ENCODE measurements around the gene TOR2A. TPM values are rescaled to one million over a fixed set of nuclear protein-coding genes. Genes with fewer than 3 reads are reported as not detected.

Gene TOR2A
- total RNA-seq, 1 experiment from 2014 or later, result 13.2 TPM

DNA sequence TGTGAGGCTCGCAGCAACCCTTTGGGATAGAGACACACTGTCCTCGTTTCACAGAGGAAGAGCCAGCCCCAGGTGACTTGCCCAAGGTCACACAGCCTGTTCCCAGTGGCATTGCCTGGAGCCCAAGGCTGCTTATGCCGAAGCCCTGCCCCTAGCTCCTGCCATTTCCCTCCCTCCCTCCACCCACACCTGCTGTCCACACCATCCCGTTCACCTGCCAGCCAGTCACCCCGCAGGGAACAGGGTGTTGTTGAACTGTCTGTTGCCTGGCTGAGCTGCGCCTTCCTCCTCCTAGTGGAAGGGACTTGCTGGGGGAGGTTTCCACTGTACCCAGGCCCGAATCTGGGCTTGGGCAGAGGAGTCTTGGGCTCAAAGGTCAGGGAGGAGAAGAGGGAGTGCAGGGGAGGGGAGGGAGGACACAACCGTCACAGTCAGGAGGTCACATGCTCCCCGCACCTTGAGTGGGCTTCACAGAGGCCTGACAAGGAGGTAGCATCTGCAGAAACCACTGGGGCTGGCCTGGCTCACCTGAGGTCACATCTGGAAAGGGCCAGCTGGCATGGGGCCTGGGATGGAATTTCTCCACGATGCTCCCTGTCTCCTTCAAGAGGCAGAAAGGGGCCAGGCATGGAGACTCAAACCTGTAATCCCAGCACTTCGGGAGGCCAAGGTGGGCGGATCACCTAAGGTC lies 12.9 kb downstream of the TOR2A start:
- H3K36me3 Mint-ChIP-seq (ENCODE audit: insufficient read depth in 1 of 3, low read depth in 3 of 3), result no peaks in the 10 kb centered on the region
- peak overlapping the region in 1 of 3 experiments; percentile 64; a peak in 1 of 7 replicates for H3K27ac Mint-ChIP-seq
- Histone ChIP-seq H3K79me1 (ENCODE audit: insufficient read depth, low read depth, low read length, poor library complexity, severe bottlenecking) (no peaks in the 10 kb centered on the region), H2AFZ (ENCODE audit: low read length) (no peak overlapping the region), H3K27ac (ENCODE audit: insufficient read length, low read depth, low read length) (no peak overlapping the region), H3K9me3 (ENCODE audit: control insufficient read depth, low read depth, low read length) (no peaks in the 10 kb centered on the region), H2AK5ac (ENCODE audit: insufficient read length, low read length) (no peak overlapping the region), H4K91ac (ENCODE audit: insufficient read length, low read depth, low read length) (no peak overlapping the region), H2BK15ac (ENCODE audit: low read depth, low read length) (no peak overlapping the region), H2BK120ac (ENCODE audit: low read depth, low read length, poor library complexity, severe bottlenecking) (no peak overlapping the region), H4K20me1 (ENCODE audit: control insufficient read depth, insufficient read depth, insufficient read length) (no peaks in the 10 kb centered on the region), H3K23me2 (ENCODE audit: insufficient read length, low read depth, low read length, poor library complexity, severe bottlenecking) (no peaks in the 10 kb centered on the region), H3K27me3 (ENCODE audit: insufficient read depth, low read length) (no peaks in the 10 kb centered on the region), H3K9ac (ENCODE audit: extremely low read depth, insufficient read length, low read length) (no peak overlapping the region), H3K23ac (ENCODE audit: insufficient read length, low read depth, low read length) (no peak overlapping the region), H2BK20ac (ENCODE audit: low read depth, low read length, poor library complexity, severe bottlenecking) (no peak overlapping the region), H4K8ac (replicated peaks; ENCODE audit: insufficient read length, low read depth, low read length) (no peak overlapping the region), H2BK5ac (ENCODE audit: insufficient read length, low read length) (no peak overlapping the region), H3K18ac (ENCODE audit: insufficient read length, low read depth, low read length) (no peak overlapping the region), H3K4me1 (ENCODE audit: insufficient read depth, low read length) (no peaks in the 10 kb centered on the region; the same call in 1 of the 2 replicates), H3K56ac (ENCODE audit: insufficient read length, low read depth, low read length) (no peak overlapping the region), H3K79me2 (ENCODE audit: insufficient read depth, low read length) (no peaks in the 10 kb centered on the region), H4K5ac (ENCODE audit: insufficient read length, low read depth, low read length) (no peak overlapping the region), H3T11ph (ENCODE audit: low read length) (no peak overlapping the region), H2BK12ac (ENCODE audit: insufficient read length, low read depth, low read length) (no peak overlapping the region), H3K4me2 (ENCODE audit: insufficient read depth, insufficient read length, low read length) (no peak overlapping the region), H3K4ac (ENCODE audit: low read depth, low read length) (no peak overlapping the region), H3K14ac (ENCODE audit: insufficient read depth, low read length) (no peak overlapping the region)
- TF ChIP-seq, protein P1, sequence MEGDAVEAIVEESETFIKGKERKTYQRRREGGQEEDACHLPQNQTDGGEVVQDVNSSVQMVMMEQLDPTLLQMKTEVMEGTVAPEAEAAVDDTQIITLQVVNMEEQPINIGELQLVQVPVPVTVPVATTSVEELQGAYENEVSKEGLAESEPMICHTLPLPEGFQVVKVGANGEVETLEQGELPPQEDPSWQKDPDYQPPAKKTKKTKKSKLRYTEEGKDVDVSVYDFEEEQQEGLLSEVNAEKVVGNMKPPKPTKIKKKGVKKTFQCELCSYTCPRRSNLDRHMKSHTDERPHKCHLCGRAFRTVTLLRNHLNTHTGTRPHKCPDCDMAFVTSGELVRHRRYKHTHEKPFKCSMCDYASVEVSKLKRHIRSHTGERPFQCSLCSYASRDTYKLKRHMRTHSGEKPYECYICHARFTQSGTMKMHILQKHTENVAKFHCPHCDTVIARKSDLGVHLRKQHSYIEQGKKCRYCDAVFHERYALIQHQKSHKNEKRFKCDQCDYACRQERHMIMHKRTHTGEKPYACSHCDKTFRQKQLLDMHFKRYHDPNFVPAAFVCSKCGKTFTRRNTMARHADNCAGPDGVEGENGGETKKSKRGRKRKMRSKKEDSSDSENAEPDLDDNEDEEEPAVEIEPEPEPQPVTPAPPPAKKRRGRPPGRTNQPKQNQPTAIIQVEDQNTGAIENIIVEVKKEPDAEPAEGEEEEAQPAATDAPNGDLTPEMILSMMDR (conservative IDR thresholded peaks at IDR 0.05), result no peak
- WGBS (ENCODE audit: extremely low coverage, insufficient read length, low lambda C conversion rate), result no CpG with 5 or more reads among the region's 12 CpGs
- no peaks in the 10 kb centered on the region; a peak in 1 of 5 replicates for H3K9me3 Mint-ChIP-seq
- no peak overlapping the region; a peak in 1 of 5 replicates for H3K4me3 Mint-ChIP-seq
- H3K27me3 Mint-ChIP-seq (ENCODE audit: low read depth), result no peaks in the 10 kb centered on the region
- no peak for DNase-seq
- peaks cover 0 to 12% of the 10 kb centered on the region in 2 experiments; a peak in 3 of 4 replicates for H3K4me1 Mint-ChIP-seq
